ENCODE data around the gene CAMTA1.
"Not testable (repeated sequence)": the region's sequence is repeated elsewhere in the genome, so short reads cannot be mapped to it uniquely, and the experiment has no call there.

CAMTA1 gene

DNA sequence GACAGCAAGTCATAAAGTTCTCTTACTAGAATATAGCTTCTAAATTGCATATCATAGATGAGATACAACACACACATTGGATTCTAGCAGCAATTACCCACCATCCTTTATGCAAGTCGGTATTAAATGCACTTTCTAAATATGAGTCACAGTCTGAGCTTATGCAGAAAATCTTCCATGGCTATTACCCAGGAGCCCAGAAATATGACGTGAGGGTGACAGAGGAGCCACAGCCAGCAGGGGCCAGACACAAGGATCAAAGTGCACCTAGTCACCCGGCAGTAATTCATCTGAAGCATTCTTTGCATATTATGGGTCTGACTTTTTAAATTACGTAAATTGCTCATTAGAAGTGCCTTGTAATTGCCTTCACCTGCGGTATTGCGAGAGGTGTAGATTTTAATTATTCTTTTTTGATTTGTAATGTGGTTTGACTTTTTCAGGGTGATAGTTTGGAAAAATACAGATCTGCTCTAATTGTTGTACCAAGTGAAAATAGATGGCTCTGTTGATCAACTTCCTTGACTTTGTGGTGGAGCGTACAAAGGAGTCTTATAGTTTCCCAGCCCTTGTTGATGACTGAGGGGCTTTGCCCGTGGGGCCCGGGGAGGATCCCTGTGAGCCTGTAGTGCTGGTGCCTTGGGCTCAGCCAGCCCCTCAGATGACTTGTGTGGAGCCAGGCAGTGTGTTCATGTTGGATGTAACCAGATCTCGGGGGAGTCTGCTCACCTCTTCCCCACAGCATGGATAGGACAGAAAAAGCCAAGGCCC lies 515.8 kb downstream of the CAMTA1 start:
- DNase-seq (ENCODE audit: low read depth in 2 of 2), result no peak

GRCh38 chr1:7301664-7301981 lies 516.4 kb downstream of the CAMTA1 start:
- no peak for DNase-seq (ENCODE audit: low read depth in 2 of 2)

DNA sequence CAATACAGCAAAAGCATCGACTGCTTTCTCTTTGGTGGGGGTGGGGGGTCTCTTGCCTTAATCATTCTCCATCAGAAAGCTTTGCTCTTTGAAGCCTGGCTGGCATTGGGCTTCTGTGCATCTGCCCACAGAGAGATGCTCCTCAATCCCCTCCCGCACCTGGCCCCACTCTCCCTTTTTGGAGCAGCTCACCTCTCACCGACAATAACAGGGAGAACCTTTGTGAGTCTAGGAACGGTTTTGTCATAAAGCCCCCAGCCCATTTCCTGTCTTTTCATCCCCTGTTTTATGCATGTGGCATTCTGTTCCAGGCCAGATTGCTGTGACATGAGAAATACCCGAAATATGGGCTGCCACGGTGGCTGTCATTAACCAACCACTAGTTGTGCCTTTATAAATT lies 516.9 kb downstream of the CAMTA1 start:
- no peak for DNase-seq (ENCODE audit: low read depth in 2 of 2)

DNA sequence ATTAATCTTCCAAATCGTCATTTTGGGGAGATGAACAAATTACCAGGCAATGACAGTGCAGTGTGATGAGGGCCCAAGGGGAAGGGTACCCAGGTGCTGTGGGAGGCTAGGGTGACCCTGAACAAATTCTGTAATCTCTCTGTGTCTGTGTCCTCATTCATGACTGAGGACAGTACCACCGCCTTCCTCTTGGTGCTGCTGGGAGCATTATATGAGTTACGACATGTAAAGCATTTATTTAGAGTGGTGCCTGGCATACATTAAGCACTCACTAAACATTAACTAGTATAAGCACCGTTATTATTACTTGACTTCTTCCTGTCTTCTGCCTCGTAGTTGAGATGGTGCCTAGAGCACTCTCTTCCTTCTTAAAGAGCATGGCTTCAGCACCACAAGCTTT lies 517.6 kb downstream of the CAMTA1 start:
- no peak for DNase-seq (ENCODE audit: low read depth in 2 of 2)

DNA sequence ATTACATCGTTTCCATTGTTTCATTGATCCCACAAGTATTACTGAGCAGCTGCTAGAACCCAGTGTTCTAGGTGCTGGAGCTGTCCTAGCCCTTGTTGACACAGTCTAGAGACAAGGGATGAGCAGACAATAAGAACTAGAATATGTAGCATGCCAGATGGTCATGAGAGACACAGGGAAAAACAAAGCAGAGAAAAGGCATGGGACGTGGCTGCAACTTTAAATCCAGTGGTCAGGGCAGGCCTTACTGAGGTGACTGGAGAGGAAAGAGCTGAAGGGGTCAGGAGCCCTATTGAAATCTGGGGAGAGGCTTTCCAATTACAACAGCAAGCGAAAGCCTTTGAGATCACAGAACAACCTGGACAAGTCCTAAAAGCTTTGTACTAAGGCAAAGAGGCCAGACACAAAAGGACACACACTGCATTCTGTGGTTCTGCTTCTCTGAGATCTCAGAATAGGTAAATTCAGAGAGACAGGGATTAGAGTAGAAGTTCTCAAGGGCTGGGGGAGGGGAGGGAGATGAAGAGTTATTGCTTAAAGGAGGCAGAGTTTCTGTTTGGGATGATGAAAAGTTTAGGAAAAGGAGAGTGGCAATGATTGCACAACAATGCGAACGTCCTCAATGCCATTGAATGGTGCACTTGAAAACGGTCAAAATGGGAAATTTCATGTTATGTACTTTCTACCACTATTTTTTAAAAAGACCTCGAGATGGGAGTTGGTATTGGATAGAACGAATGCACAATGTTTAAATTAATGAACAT lies 518.5 kb downstream of the CAMTA1 start:
- DNase-seq (ENCODE audit: low read depth in 2 of 2), result no peak

GRCh38 chr1:7313081-7313546 lies 527.9 kb downstream of the CAMTA1 start:
- DNase-seq (ENCODE audit: low read depth in 2 of 2), result no peak

DNA sequence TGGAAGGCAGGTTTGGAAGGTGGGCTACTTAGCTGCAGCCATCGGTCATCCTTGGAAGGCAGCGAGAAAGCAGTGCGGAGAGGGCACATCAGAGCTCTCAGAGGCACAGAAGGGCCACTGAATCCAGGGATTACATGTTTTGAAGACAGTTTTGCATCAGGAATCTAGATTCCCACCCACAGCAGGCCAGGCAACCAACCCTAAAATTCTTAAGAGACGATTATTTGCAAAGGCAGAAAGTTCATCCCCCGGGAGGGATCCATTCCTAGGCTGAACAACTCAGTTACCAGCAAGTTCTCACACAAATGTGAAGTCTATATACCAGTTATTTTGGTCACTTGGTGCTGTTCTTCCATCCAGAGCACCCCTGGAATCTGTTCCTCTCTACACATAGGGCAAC lies 528.6 kb downstream of the CAMTA1 start:
- DNase-seq (ENCODE audit: low read depth in 2 of 2), result no peak

- no peak for DNase-seq (ENCODE audit: low read depth in 2 of 2)
Measured at GRCh38 chr1:7315316-7315715, 530.1 kb downstream of the CAMTA1 start.

GRCh38 chr1:7315946-7316345 lies 530.7 kb downstream of the CAMTA1 start:
- no peak for DNase-seq (ENCODE audit: low read depth in 2 of 2)

DNA sequence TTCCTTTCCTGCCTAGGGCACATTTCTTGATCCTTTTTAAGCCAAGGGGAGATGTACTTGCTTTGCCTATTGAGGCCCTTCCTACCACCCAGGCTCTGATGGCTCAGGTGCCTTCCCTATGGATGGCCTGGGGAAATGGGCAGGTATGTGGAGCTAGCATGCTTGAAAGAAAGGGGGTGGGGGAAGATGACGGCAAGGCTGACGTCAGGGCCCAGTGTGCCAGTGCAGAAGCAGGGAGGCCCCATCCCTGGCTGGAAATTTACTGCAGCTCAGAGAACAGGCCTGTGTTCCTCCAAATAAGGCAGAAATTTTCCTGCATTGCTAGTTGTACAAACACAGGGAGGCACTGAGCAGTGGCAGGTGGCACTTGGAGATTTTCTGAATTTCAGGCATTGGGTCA lies 532.6 kb downstream of the CAMTA1 start:
- DNase-seq (ENCODE audit: low read depth in 2 of 2), result no peak

- DNase-seq (ENCODE audit: low read depth in 2 of 2), result no peak
Measured at GRCh38 chr1:7319196-7319595, 533.9 kb downstream of the CAMTA1 start.

DNA sequence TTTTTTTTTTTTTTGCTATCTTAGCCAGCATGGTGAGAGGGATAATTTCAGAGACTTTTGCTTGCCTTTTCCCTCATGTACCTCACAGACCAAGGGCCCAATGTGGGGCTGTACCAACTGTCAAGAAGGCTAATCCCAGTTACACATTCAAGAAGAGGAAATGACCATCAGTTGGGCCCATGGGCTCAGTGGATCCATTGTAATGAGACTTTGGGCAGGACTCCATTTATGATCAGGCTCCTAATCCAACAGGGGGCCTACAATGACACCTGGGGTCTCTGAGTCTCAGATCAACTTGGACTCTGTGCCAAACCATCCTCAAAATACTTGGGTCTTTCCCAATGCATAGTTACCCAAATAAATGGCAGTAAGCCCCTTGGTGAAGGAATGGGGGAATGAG lies 535.4 kb downstream of the CAMTA1 start:
- DNase-seq (ENCODE audit: low read depth in 2 of 2), result no peak

- DNase-seq (ENCODE audit: low read depth in 2 of 2), result no peak
Measured at GRCh38 chr1:7322283-7322785, 537.1 kb downstream of the CAMTA1 start.

- DNase-seq (ENCODE audit: low read depth in 2 of 2), result no peak
Measured at GRCh38 chr1:7322912-7323311, 537.7 kb downstream of the CAMTA1 start.

- DNase-seq (ENCODE audit: low read depth in 2 of 2), result no peak
Measured at GRCh38 chr1:7325254-7325653, 540.0 kb downstream of the CAMTA1 start.

DNA sequence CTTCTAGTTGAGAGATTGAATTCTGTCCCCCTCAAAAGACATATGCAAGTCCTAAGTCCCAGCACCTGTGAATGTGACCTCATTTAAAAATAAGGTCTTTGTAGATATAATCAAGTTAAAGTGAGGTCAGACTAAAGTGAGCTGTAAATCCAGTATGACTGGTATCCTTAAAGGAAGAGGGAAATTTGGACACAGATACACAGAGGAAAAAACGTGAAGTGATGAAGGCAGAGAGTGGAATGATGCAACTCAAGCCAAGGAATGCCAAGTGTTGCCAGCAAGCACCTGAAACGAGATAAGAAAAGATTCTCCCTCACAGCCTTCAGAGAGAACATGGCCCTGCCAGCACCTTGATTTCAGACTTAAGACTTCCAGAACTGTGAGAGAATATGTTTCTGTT lies 541.1 kb downstream of the CAMTA1 start:
- DNase-seq (ENCODE audit: low read depth in 2 of 2), result no peak

DNA sequence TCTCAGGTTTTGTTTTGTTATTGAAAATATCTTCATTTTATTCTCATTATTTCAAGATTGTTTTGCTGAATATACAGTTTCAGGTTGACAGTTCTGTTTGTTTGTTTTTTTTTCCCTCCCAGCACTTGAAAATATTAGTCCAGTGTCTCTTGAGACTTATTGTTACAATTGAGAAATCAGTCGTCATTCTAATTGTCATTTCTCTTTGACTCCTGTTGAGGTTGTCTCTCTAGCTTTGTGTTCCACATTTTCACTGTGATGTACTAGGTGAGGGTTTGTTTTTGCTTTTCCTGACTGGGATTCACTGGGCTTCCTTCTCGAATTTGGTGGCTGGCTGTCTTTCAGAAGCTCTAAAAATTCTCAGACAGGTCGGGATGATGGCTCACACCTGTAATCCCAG lies 542.6 kb downstream of the CAMTA1 start:
- DNase-seq (ENCODE audit: low read depth in 2 of 2), result no peak

DNA sequence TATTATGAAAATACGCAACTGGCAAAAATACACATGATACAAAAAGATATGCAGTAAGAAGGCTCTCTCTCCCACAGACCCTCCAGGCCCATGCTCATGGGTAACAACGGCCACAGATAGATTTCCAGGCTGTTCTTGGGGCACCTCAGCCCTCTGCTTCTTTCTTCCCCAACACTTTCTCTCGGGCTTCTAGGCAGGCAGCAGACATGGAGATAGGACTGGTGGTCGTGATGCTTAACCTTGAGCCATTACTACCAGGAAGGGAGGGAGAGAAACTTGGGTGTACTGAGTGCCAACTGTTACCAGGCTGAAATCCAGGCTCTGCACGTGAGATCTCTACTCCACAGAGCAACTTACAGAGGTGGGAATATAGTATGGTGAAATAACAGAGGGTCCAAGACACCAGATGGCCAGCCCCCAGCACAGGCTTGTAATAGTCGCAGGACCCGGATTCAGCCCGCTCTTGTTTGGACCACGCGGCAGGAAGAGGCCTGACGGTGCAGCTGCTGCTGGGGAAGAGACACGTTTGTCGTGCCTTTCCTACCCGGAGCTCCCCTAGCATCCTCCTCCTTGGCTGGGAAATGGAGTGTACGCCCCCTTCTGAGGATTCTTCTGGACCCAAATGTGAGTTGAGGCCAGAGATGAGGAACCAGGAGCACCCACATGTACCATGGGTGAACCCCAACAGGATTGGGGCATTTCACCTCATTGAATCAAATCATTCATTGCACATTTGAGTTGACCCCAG lies 544.8 kb downstream of the CAMTA1 start:
- DNase-seq (ENCODE audit: low read depth in 2 of 2), result no peak

DNA sequence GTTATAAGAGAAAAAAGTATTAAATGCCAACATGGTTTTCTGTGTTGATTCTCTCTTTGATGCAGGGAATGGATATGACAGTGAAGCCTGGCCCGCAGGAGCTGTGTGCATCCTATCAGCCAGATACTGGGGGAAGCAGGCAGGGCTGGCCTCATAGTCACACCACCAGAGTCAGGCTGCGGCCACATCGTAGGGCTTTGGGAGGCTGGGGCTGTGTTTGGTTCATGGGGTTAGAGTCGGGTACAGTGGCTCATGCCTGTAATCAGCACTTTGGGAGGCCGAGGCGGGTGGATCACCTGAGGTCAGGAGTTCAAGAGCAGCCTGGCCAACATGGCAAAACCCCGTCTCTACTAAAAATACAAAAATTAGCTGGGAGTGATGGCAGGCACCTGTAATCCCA lies 545.5 kb downstream of the CAMTA1 start:
- DNase-seq (ENCODE audit: low read depth in 2 of 2), result not testable (repeated sequence)

- DNase-seq (ENCODE audit: low read depth in 2 of 2), result no peak
Measured at GRCh38 chr1:7331926-7332535, 546.8 kb downstream of the CAMTA1 start.

- no peak for DNase-seq (ENCODE audit: low read depth in 2 of 2)
Measured at GRCh38 chr1:7333094-7333493, 547.8 kb downstream of the CAMTA1 start.

DNA sequence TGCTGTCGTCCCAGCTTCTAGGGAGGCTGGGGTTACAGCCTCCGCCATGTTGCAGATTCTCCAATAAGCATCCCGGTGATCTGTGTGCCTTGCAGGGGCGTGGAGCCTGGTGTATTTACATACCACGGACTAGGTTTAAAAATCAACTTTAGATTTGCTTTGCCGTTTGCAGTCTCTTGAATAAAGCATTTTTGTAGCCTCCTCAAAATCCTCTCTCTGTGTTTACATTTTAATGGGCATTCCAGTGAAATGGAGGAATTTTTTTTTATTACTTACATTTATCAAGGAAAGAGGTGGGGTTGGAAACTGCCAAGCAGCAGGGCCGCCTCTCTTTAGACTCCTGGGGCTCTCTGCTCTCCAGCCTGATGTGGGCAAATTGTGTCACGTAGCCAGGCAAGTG lies 548.4 kb downstream of the CAMTA1 start:
- no peak for DNase-seq (ENCODE audit: low read depth in 2 of 2)
